Keratinocyte (primary cell): ENCODE results near the gene SLC4A2. TPM values are rescaled to one million over a fixed set of nuclear protein-coding genes. Genes with fewer than 3 reads are reported as not detected.
"Not testable (repeated sequence)": the region's sequence is repeated elsewhere in the genome, so short reads cannot be mapped to it uniquely, and the experiment has no call there.

Experiments
- DNase-seq: peaks from one replicate; pipeline ENCODE4 v3.0.0-alpha.2; 2011; ENCODE audit warnings: low read depth, missing footprints, low spot score
- FAIRE-seq: peaks from 2 replicates; lab custom pipeline; 2011; peaks lifted over from hg19 to GRCh38; lab: Jason Lieb, UNC
- H2AFZ ChIP-seq: 2 replicates; pipeline ENCODE4 v1.6.0; 2012; ENCODE audit warnings: low read length, control low read depth, inconsistent platforms; ENCODE audit not compliant: control insufficient read depth
- H3K27ac ChIP-seq: 2 replicates; pipeline ENCODE4 v1.5.1; 2011; ENCODE audit warnings: low read length; ENCODE audit not compliant: control insufficient read depth, insufficient read depth
- H3K27me3 ChIP-seq: 3 replicates; pipeline ENCODE4 v1.6.0; 2011; ENCODE audit warnings: low read length; ENCODE audit not compliant: control insufficient read depth, insufficient read depth; ENCODE audit errors: extremely low read depth
- H3K36me3 ChIP-seq, 2 experiments: 2 replicates in 1 of 2; 3 replicates in 1 of 2; pipeline ENCODE4 v1.5.1; 2011; ENCODE audit warnings: low read length in 2 of 2, mild to moderate bottlenecking in 1 of 2; ENCODE audit not compliant: control insufficient read depth in 2 of 2, insufficient read depth in 2 of 2; ENCODE audit errors: extremely low read depth in 1 of 2
- H3K4me1 ChIP-seq: 3 replicates; pipeline ENCODE4 v1.5.1; 2011; ENCODE audit warnings: low read length; ENCODE audit not compliant: control insufficient read depth, insufficient read depth; ENCODE audit errors: extremely low read depth
- H3K4me2 ChIP-seq: 3 replicates; pipeline ENCODE4 v1.6.0; 2011; ENCODE audit warnings: low read depth, low read length; ENCODE audit not compliant: control insufficient read depth, insufficient read depth; ENCODE audit errors: extremely low read depth
- H3K4me3 ChIP-seq, 3 experiments: fragments of 200-600 bp in 1 of 3; sonication (generic) in 1 of 3; 2 replicates in 2 of 3; 3 replicates in 1 of 3; pipeline ENCODE4 v1.5.1; 2011 to 2016; ENCODE audit warnings: low read length in 3 of 3, mild to moderate bottlenecking in 3 of 3, control low read depth in 2 of 3, inconsistent platforms in 1 of 3, low read depth in 1 of 3, mixed read lengths in 1 of 3, mixed run types in 1 of 3, moderate library complexity in 1 of 3; ENCODE audit not compliant: control insufficient read depth in 2 of 3, insufficient read depth in 2 of 3; ENCODE audit errors: extremely low read depth in 1 of 3
- H3K79me2 ChIP-seq: 2 replicates; pipeline ENCODE4 v1.6.0; 2012; ENCODE audit warnings: low read length; ENCODE audit not compliant: control insufficient read depth, insufficient read depth
- H3K9ac ChIP-seq: 3 replicates; pipeline ENCODE4 v1.6.0; 2011; ENCODE audit warnings: low read length; ENCODE audit not compliant: control insufficient read depth, insufficient read depth; ENCODE audit errors: extremely low read depth
- H3K9me1 ChIP-seq: 3 replicates; pipeline ENCODE4 v1.6.0; 2011; ENCODE audit warnings: low read length; ENCODE audit not compliant: control insufficient read depth, insufficient read depth; ENCODE audit errors: extremely low read depth
- H3K9me3 ChIP-seq: 2 replicates; pipeline ENCODE4 v1.5.1; 2012; ENCODE audit warnings: low read depth, low read length; ENCODE audit not compliant: control insufficient read depth
- H4K20me1 ChIP-seq: 3 replicates; pipeline ENCODE4 v1.6.0; 2011; ENCODE audit warnings: low read length; ENCODE audit not compliant: control insufficient read depth, insufficient read depth; ENCODE audit errors: extremely low read depth
- EZH2 ChIP-seq: IDR thresholded peaks from one replicate; pipeline ENCODE4 v1.6.1; 2012; ENCODE audit warnings: inconsistent platforms, mild to moderate bottlenecking, low read length, moderate library complexity
- dilution Hi-C: fragments of 300-500 bp; cut with MboI; formaldehyde crosslinking; loops from one replicate; pipeline ENCODE4 v1.7.0; 2020; ENCODE audit warnings: low sequenced_read_pairs; ENCODE audit not compliant: extremely low pct_ligation_motif_present
- polyA plus RNA-seq, 5 experiments: library from polyadenylated mRNA; depleted of rRNA in 3 of 5; stranded (reverse) in 3 of 5; stranded (forward) in 1 of 5; unstranded in 1 of 5; fragments of >200 nt; gene quantifications; 1 replicate in 1 of 5; 2 replicates in 3 of 5; 3 replicates in 1 of 5; pipeline versions ENCODE4 v1.2.1 to v1.2.3, GENCODE V29; 2011 to 2012; ENCODE audit warnings: missing spikeins in 2 of 5, low read depth in 1 of 5, low replicate concordance in 1 of 5
- TF ChIP-seq, protein P1 (sequence below), 3 experiments: IDR thresholded peaks in 1 of 3; conservative IDR thresholded peaks in 1 of 3; optimal IDR thresholded peaks in 1 of 3; 2 replicates in 2 of 3; 3 replicates in 1 of 3; pipeline versions ENCODE3 to v1.5.1; 2011; ENCODE audit warnings: low read length in 3 of 3, mild to moderate bottlenecking in 3 of 3, moderate library complexity in 2 of 3, control low read depth in 1 of 3, inconsistent platforms in 1 of 3; ENCODE audit not compliant: insufficient read depth in 2 of 3; ENCODE audit errors: extremely low read depth in 1 of 3

Gene SLC4A2
- polyA plus RNA-seq, 1 donor (not counting 4 experiments of a cell fraction or from before 2014, with no cell fraction given): 33.8 TPM

DNA sequence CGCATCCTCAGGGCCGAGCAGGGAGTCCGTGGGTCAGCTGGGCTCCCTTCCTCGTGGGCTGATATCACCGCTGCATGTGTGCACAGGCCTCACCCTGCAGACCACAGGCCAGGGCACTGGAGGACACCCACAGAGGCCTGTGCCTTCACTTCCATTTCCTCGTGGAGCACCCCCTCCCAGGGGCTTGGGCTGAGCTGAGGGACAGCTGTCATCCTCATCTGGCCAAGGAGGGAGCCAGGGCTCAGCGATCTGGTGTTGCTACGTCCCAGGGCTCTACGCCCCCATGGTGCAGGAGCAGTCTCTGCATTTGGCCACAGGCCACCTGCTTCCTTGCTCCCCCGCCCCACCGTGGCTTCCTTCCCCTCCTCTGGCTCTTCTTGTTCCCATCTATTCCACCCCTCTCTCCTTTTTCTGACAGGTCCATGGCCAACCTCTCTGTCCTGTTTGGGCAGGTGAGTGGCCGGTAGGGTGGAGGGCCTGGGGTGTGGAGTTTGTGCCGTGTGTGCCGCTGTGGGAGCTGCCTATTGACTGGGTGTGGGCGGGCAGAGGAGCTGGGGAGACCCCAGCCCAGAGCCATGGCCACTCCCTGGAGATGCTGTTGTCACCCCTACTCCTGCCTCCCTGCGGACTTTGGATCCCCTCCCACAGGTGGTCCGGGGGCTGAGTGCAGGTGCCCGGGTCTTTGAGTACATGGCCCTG, 19.4 kb upstream of the SLC4A2 start:
- DNase-seq (no peak), FAIRE-seq (no peak)
- Histone ChIP-seq H3K79me2 (no peaks in the 10 kb centered on the region), H2AFZ (no peak overlapping the region), H3K4me3 (no peak overlapping the region), H3K9ac (no peak overlapping the region), H3K4me2 (no peak overlapping the region), H3K4me1 (peaks cover 8% of the 10 kb centered on the region), H3K27ac (no peak overlapping the region), H3K36me3 (peaks cover 22 to 33% of the 10 kb centered on the region in 2 experiments), H3K27me3 (no peaks in the 10 kb centered on the region), H3K9me3 (no peaks in the 10 kb centered on the region), H4K20me1 (no peaks in the 10 kb centered on the region), H3K9me1 (no peaks in the 10 kb centered on the region)
- TF ChIP-seq, protein P1, sequence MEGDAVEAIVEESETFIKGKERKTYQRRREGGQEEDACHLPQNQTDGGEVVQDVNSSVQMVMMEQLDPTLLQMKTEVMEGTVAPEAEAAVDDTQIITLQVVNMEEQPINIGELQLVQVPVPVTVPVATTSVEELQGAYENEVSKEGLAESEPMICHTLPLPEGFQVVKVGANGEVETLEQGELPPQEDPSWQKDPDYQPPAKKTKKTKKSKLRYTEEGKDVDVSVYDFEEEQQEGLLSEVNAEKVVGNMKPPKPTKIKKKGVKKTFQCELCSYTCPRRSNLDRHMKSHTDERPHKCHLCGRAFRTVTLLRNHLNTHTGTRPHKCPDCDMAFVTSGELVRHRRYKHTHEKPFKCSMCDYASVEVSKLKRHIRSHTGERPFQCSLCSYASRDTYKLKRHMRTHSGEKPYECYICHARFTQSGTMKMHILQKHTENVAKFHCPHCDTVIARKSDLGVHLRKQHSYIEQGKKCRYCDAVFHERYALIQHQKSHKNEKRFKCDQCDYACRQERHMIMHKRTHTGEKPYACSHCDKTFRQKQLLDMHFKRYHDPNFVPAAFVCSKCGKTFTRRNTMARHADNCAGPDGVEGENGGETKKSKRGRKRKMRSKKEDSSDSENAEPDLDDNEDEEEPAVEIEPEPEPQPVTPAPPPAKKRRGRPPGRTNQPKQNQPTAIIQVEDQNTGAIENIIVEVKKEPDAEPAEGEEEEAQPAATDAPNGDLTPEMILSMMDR (optimal IDR thresholded peaks at IDR 0.05 in 1 of 3, IDR thresholded peaks at IDR 0.05 in 1 of 3, conservative IDR thresholded peaks at IDR 0.05 in 1 of 3; ENCODE audit: extremely low read depth in 1 of 3, insufficient read depth in 2 of 3, low read length in 3 of 3): no peak
- no peak for TF ChIP-seq EZH2
- dilution Hi-C loops: no loop called here

DNA sequence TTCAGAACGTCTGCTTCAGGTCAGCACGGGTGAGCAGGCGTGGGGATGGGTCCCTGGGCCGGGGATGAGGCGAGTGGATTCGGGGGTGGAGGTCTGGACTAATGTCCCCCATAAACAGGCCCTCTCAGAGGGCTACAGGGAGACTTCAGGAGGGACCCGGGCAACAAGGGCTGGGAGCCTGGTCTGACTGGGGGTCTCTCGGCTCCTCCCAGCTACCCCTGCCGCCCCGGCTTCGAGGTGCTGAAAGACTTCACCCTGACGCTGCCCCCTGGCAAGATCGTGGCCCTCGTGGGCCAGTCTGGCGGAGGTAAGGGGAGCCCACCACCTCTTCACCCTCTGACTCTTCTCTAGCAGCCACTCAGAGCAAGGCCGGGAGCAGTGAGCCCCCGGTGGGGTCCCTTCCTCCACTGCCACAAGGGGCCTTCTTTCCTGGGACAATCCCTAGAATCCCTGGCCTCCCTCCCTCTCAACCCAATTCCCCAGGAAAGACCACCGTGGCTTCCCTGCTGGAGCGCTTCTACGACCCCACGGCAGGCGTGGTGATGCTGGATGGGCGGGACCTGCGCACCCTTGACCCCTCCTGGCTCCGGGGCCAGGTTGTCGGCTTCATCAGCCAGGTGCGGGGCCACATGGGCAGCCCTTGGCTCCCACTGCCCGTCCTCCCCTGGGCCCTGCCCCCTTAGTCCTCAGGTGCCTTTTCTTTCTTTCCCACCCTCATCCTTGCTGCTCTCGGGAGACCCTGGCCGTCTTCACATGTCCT, 18.6 kb upstream of the SLC4A2 start:
- Histone ChIP-seq H3K4me1 (peaks cover 8% of the 10 kb centered on the region), H3K9me1 (no peaks in the 10 kb centered on the region), H3K9me3 (no peaks in the 10 kb centered on the region), H2AFZ (no peak overlapping the region), H3K4me2 (no peak overlapping the region), H3K4me3 (no peak overlapping the region), H3K36me3 (peaks cover 16 to 32% of the 10 kb centered on the region in 2 experiments), H3K79me2 (no peaks in the 10 kb centered on the region), H3K27me3 (no peaks in the 10 kb centered on the region), H3K9ac (no peak overlapping the region), H3K27ac (no peak overlapping the region), H4K20me1 (no peaks in the 10 kb centered on the region)
- dilution Hi-C loops: no loop called here
- TF ChIP-seq, protein P1 (optimal IDR thresholded peaks at IDR 0.05 in 1 of 3, IDR thresholded peaks at IDR 0.05 in 1 of 3, conservative IDR thresholded peaks at IDR 0.05 in 1 of 3; ENCODE audit: extremely low read depth in 1 of 3, insufficient read depth in 2 of 3, low read length in 3 of 3): no peak
- no peak for TF ChIP-seq EZH2
- DNase-seq (no peak), FAIRE-seq (no peak)

DNA sequence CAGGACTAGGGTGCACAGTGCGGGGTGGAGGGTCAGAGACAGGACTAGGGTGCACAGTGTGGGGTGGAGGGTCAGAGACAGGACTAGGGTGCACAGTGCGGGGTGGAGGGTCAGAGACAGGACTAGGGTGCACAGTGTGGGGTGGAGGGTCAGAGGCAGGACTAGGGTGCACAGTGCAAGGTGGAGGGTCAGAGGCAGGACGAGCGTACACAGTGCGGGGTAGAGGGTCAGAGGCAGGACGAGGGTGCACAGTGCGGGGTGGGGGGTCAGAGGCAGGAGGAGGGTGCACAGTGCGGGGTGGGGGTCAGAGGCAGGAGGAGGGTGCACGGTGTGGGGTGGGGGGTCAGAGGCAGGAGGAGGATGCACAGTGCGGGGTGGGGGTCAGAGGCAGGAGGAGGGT, 15.9 kb upstream of the SLC4A2 start:
- H3K4me1 ChIP-seq: peaks cover 11% of the 10 kb centered on the region
- H3K4me3 ChIP-seq, H3K4me2 ChIP-seq, H2AFZ ChIP-seq, DNase-seq, dilution Hi-C loops, H3K79me2 ChIP-seq, H3K9me3 ChIP-seq, FAIRE-seq, H3K9ac ChIP-seq, H3K9me1 ChIP-seq, H3K27me3 ChIP-seq, H4K20me1 ChIP-seq, H3K27ac ChIP-seq: not testable (repeated sequence)
- peaks cover 5 to 19% of the 10 kb centered on the region in 2 experiments for H3K36me3 ChIP-seq
